Thoracic aorta (tissue), 2 donors: Measurements from ENCODE around the gene KCTD7. TPM values are rescaled to one million over a fixed set of nuclear protein-coding genes. Genes with fewer than 3 reads are reported as not detected.

ENCODE experiments used
- ATAC-seq: fragments of 150-250 bp; one replicate; pipeline ENCODE4 v1.8.0; 2017; ENCODE audit warnings: low read depth; ENCODE audit not compliant: insufficient number of reproducible peaks, low FRiP score
- DNase-seq: peaks from one replicate; pipeline ENCODE4 v3.0.0-alpha.2; 2020; ENCODE audit warnings: low spot score
- H3K27ac ChIP-seq, 2 donors: fragments of 200-600 bp; sonication (generic); 1 replicate in 1 of 2; 2 replicates in 1 of 2; pipeline ENCODE4 v1.5.1; 2016; ENCODE audit warnings: mild to moderate bottlenecking in 2 of 2, moderate library complexity in 2 of 2
- H3K27me3 ChIP-seq: fragments of 200-600 bp; sonication (generic); replicated peaks from 2 replicates; pipeline ENCODE4 v1.6.0; 2016; ENCODE audit warnings: mild to moderate bottlenecking; ENCODE audit not compliant: insufficient read depth
- H3K36me3 ChIP-seq: fragments of 200-600 bp; sonication (generic); one replicate; pipeline ENCODE4 v1.5.1; 2016
- H3K4me1 ChIP-seq, 2 donors: fragments of 200-600 bp; sonication (generic); 1 replicate in 1 of 2; 2 replicates in 1 of 2; pipeline versions ENCODE4 v1.5.1 to v1.6.0; 2016; ENCODE audit warnings: low read depth in 2 of 2, mild to moderate bottlenecking in 1 of 2; ENCODE audit not compliant: control insufficient read depth in 1 of 2
- H3K4me3 ChIP-seq: fragments of 200-600 bp; sonication (generic); 2 replicates; pipeline ENCODE4 v1.5.1; 2016; ENCODE audit warnings: mild to moderate bottlenecking
- H3K9me3 ChIP-seq: fragments of 200-600 bp; sonication (generic); 2 replicates; pipeline ENCODE4 v1.5.1; 2016
- CTCF ChIP-seq: fragments of 200-600 bp; sonication (generic); IDR thresholded peaks from one replicate; pipeline ENCODE4 v1.5.1; 2019; ENCODE audit warnings: antibody characterized with exemption
- total RNA-seq, 2 donors: library from RNA; depleted of rRNA; stranded (reverse); fragments of >200 nt; gene quantifications; one replicate each; pipeline versions ENCODE4 v1.1.0 to v1.2.3, GENCODE V29; 2016

The KCTD7 gene
- total RNA-seq, 2 donors from 2014 or later = 24.5 to 31.0 TPM

DNA sequence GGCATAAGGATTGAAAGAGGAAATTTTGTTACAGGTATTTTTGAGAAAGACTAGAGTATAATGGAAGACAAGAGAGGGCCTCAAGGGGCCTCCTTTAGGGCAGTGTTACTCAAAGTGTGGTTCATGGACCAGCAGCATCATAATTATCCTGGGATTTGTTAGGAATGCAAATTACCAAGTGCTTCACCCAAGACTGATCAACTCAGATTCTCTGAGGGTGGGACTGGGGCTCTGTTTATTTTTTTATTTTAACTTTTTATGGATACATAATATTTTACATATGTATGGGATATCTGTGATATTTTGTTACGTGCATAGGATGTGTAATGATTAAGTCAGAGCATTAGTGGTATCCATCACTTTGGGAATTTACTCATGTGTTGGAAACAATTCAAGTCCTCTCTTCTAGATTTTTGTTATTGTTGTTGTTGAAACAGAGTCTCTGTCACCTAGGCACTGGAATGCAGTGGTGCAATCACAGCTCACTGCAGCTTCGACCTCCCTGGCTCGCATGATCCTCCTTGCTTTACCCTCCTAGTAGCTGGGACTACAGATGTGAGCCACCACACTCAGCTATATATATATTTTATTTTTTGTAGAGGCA is 2.2 kb upstream of the KCTD7 start:
- no peak for TF ChIP-seq CTCF
- no peaks in the 10 kb centered on the region for H3K27me3 ChIP-seq
- no peaks in the 10 kb centered on the region for H3K36me3 ChIP-seq
- DNase-seq (no peak), ATAC-seq (no peak)
- H3K4me1 ChIP-seq = peaks cover 8 to 16% of the 10 kb centered on the region in 2 donors
- H3K27ac ChIP-seq = no peak overlapping the region
- H3K4me3 ChIP-seq = no peak overlapping the region
- H3K9me3 ChIP-seq = no peaks in the 10 kb centered on the region

DNA sequence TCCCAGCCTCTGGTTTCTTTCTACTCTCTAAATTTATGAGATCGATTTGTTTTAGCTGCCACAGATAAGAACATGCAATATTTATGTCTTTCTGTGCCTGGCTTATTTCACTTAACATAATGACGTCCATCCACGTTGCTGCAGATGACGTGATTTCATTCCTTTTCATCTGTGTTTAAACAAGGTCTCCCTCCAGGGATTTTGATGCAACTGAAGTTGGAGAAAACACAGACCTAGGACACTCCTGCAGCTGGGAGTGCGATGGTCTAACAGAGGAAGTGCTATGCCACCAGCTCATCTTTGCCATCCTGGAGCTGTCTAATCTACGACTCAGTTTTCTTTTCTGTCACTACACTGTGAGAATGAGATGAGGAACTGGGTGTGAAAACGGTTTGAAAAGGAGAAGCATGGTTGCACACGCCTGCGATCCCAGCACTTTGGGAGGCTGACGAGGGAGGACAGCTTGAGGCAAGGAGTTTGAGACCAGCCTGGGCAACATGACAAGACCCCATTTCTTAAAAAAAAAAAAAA is 1.5 kb upstream of the KCTD7 start:
- peak overlapping the region in 1 of 2 donors; percentile 93 for H3K27ac ChIP-seq
- peak overlapping the region; percentile 80 for H3K4me3 ChIP-seq
- H3K4me1 ChIP-seq = peaks cover 8 to 16% of the 10 kb centered on the region in 2 donors
- no peak for TF ChIP-seq CTCF
- ATAC-seq (no peak), DNase-seq (no peak)
- no peaks in the 10 kb centered on the region for H3K27me3 ChIP-seq
- no peaks in the 10 kb centered on the region for H3K9me3 ChIP-seq
- H3K36me3 ChIP-seq = no peaks in the 10 kb centered on the region

GRCh38 chr7:66627881-66628360 is 760 bp upstream of the KCTD7 start:
- H3K9me3 ChIP-seq = no peaks in the 10 kb centered on the region
- DNase-seq = peak; percentile 2
- ATAC-seq = peak; percentile 9
- H3K27ac ChIP-seq = peak overlapping the region; percentile 93
- H3K4me3 ChIP-seq = peak overlapping the region; percentile 80
- no peak for TF ChIP-seq CTCF
- peaks cover 8 to 16% of the 10 kb centered on the region in 2 donors for H3K4me1 ChIP-seq
- H3K36me3 ChIP-seq = no peaks in the 10 kb centered on the region
- no peaks in the 10 kb centered on the region for H3K27me3 ChIP-seq

- Histone ChIP-seq H3K36me3 (no peaks in the 10 kb centered on the region), H3K4me3 (peak overlapping the region; percentile 80), H3K9me3 (no peaks in the 10 kb centered on the region), H3K27ac (peak overlapping the region; percentile 90 to 91), H3K27me3 (no peaks in the 10 kb centered on the region), H3K4me1 (peaks cover 8 to 16% of the 10 kb centered on the region in 2 donors)
- DNase-seq = no peak
- no peak for TF ChIP-seq CTCF
- no peak for ATAC-seq
Measured at GRCh38 chr7:66629222-66630062, 761 bp downstream of the KCTD7 start.

DNA sequence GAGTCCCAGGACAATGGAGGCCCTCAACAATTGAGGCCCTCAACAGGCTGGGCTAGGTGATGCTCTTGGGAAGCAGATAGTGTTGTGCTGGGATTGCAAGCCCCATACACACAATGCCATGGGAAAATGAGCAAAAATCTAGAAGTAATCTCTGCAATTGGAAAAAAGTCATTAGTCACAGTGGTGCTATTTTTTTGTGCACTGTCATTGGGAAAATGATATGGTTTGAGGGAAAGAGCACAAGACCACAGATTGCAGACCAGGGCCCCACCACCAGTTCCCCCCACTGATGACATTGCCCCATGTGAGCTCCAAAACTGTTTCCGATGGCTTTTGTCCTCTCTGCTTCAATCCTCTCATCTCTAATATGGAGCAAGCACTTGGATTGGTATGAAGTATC is 1.9 kb downstream of the KCTD7 start:
- Histone ChIP-seq H3K9me3 (no peaks in the 10 kb centered on the region), H3K4me3 (no peak overlapping the region), H3K4me1 (peaks cover 8 to 16% of the 10 kb centered on the region in 2 donors), H3K36me3 (no peaks in the 10 kb centered on the region), H3K27me3 (no peaks in the 10 kb centered on the region), H3K27ac (no peak overlapping the region)
- TF ChIP-seq CTCF = no peak
- ATAC-seq (no peak), DNase-seq (no peak)
